ENCODE data around the gene FYB1.
"Not testable (repeated sequence)": the region's sequence is repeated elsewhere in the genome, so short reads cannot be mapped to it uniquely, and the experiment has no call there.

The FYB1 gene

GRCh38 chr5:39219437-39219836 is at the start of gene FYB1:
Gene FYB1 (minus strand): TSS chr5:39219563. CDS start chr5:39202960, 16,603 bp downstream.
- no peak for DNase-seq

- no peak for DNase-seq
These were observed 47.8 kb upstream of the FYB1 start for GRCh38 chr5:39267186-39267585.

GRCh38 chr5:39266442-39266841 is 47.1 kb upstream of the FYB1 start:
- no peak for DNase-seq

- DNase-seq = no peak
These were observed 45.2 kb upstream of the FYB1 start for GRCh38 chr5:39264528-39264927.

- DNase-seq = no peak
These were observed 43.6 kb upstream of the FYB1 start for GRCh38 chr5:39262981-39263380.

GRCh38 chr5:39260095-39260494 is 40.7 kb upstream of the FYB1 start:
- no peak for DNase-seq

GRCh38 chr5:39257554-39257953 is 38.2 kb upstream of the FYB1 start:
- no peak for DNase-seq

- DNase-seq = no peak
These were observed 37.3 kb upstream of the FYB1 start for GRCh38 chr5:39256477-39257235.

GRCh38 chr5:39255406-39255805 is 36.0 kb upstream of the FYB1 start:
- no peak for DNase-seq

GRCh38 chr5:39254671-39255070 is 35.3 kb upstream of the FYB1 start:
- DNase-seq = no peak

- no peak for DNase-seq
These were observed 33.8 kb upstream of the FYB1 start for GRCh38 chr5:39253196-39253595.

GRCh38 chr5:39249564-39250274 is 30.4 kb upstream of the FYB1 start:
- DNase-seq = no peak

GRCh38 chr5:39249069-39249468 is 29.7 kb upstream of the FYB1 start:
- no peak for DNase-seq

GRCh38 chr5:39240750-39241149 is 21.4 kb upstream of the FYB1 start:
- DNase-seq = no peak

GRCh38 chr5:39238366-39239105 is 19.2 kb upstream of the FYB1 start:
- no peak for DNase-seq

- DNase-seq = no peak
These were observed 17.4 kb upstream of the FYB1 start for GRCh38 chr5:39236718-39237117.

GRCh38 chr5:39235648-39236047 is 16.3 kb upstream of the FYB1 start:
- DNase-seq = no peak

GRCh38 chr5:39234494-39234893 is 15.1 kb upstream of the FYB1 start:
- DNase-seq = not testable (repeated sequence)

GRCh38 chr5:39233783-39234182 is 14.4 kb upstream of the FYB1 start:
- no peak for DNase-seq

- DNase-seq = no peak
These were observed 12.6 kb upstream of the FYB1 start for GRCh38 chr5:39231705-39232525.

GRCh38 chr5:39228596-39228995 is 9.2 kb upstream of the FYB1 start:
- no peak for DNase-seq

- no peak for DNase-seq
These were observed 7.2 kb upstream of the FYB1 start for GRCh38 chr5:39226558-39226957.

GRCh38 chr5:39226100-39226451 is 6.7 kb upstream of the FYB1 start:
- DNase-seq = no peak
